Measurements from ENCODE around the gene NNAT.

Gene NNAT

DNA sequence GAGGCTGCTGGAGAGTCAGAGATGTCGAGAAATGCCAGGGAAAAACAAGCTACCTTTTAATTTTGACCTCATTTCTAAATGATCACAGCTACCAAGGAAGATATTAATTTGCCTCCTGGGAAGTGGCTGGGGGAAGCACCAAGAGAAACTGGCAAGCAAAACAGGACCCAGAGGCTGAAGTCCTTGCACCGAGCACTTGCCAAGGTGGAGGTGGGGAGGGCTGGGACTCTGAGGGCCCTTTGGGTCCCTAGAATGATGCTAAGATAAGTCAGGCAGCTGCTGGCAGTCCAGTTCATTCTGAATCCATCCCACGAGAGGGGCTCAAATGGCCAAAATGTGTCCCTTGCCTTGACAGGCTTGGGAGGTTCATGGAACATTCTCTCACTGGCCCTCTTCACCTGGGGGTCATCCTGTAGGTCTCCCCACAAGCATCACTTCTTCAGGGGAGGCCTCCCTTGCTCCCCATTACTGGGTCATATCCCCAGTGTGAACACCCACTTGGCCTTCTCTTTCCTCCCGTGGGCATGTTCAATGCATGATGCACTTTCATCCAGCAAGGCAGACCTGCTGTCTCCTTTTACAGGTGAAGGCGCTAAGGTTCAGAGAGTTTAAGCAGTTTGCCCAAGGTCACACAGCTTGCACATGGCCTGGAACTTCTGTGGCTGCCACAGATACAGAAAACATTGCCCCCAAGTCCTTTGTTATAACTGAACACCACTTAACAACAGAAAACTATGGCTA lies 45.7 kb downstream of the NNAT start:
- no peak for DNase-seq (ENCODE audit: low read depth, low spot score)

- DNase-seq (ENCODE audit: low read depth, low spot score) = no peak
Measured at GRCh38 chr20:37567331-37567665, 46.2 kb downstream of the NNAT start.

GRCh38 chr20:37567671-37568588 lies 46.9 kb downstream of the NNAT start:
- no peak for DNase-seq (ENCODE audit: low read depth, low spot score)

GRCh38 chr20:37570419-37570818 lies 49.4 kb downstream of the NNAT start:
- no peak for DNase-seq (ENCODE audit: low read depth, low spot score)

- DNase-seq (ENCODE audit: low read depth, low spot score) = no peak
Measured at GRCh38 chr20:37571033-37571432, 50.0 kb downstream of the NNAT start.

Data from activated CD4-positive, CD25-positive, alpha-beta regulatory T cell treated with anti-CD3 and anti-CD28 coated beads, Interleukin-2, amount 50 U/mL, for 16 hours (primary cell).